ENCODE measurements around the gene NIPAL4. TPM values are rescaled to one million over a fixed set of nuclear protein-coding genes. Genes with fewer than 3 reads are reported as not detected.

Gene NIPAL4
- total RNA-seq, 1 experiment from 2014 or later = 0.86 TPM

- ChIA-PET POLR2A (no interaction called here), CTCF (no interaction called here)
- no TSS peak for BruUV-seq (replicated peaks)
- Histone ChIP-seq H3K27me3 (replicated peaks; ENCODE audit: control insufficient read depth, insufficient read depth, low read length) (no peaks in the 10 kb centered on the region), H3K4me3 (ENCODE audit: low read depth, low read length) (no peak overlapping the region), H3K9me3 (no peaks in the 10 kb centered on the region), H3K36me3 (ENCODE audit: control insufficient read depth, insufficient read depth, low read length) (no peaks in the 10 kb centered on the region; the same call in 1 of the 2 replicates), H3K4me1 (no peaks in the 10 kb centered on the region)
- no peaks in the 10 kb centered on the region for H3K4me1 Mint-ChIP-seq (ENCODE audit: low read depth, unreplicated experiment)
- H3K27me3 Mint-ChIP-seq (ENCODE audit: insufficient read depth, unreplicated experiment) = no peaks in the 10 kb centered on the region
- intact Hi-C loops (cut with micrococcal nuclease; ENCODE audit: unreplicated experiment) = no loop called here
- no peak overlapping the region for H3K27ac Mint-ChIP-seq (ENCODE audit: unreplicated experiment)
- H3K9me3 Mint-ChIP-seq (ENCODE audit: unreplicated experiment) = no peaks in the 10 kb centered on the region
- peaks cover 25% of the 10 kb centered on the region for H3K36me3 Mint-ChIP-seq (ENCODE audit: insufficient read depth, unreplicated experiment)
- no peak overlapping the region for H3K4me3 Mint-ChIP-seq (ENCODE audit: unreplicated experiment)
- DNase-seq = no peak
- TF ChIP-seq CTCF (IDR thresholded peaks at IDR 0.05; ENCODE audit: insufficient read depth in 1 of 2, low read depth in 1 of 2, low read length in 1 of 2, severe bottlenecking in 1 of 2, unreplicated experiment in 1 of 2) = no peak
Measured at GRCh38 chr5:157491471-157491995, 31.5 kb downstream of the NIPAL4 start.

GRCh38 chr5:157492886-157493285, 32.9 kb downstream of the NIPAL4 start:
- H3K36me3 ChIP-seq (ENCODE audit: control insufficient read depth, insufficient read depth, low read length) = no peaks in the 10 kb centered on the region; the same call in 1 of the 2 replicates
- no TSS peak for BruUV-seq (replicated peaks)
- POLR2A ChIA-PET = no interaction called here
- Mint-ChIP-seq H3K36me3 (ENCODE audit: insufficient read depth, unreplicated experiment) (peaks cover 25% of the 10 kb centered on the region), H3K4me1 (ENCODE audit: low read depth, unreplicated experiment) (no peaks in the 10 kb centered on the region), H3K27me3 (ENCODE audit: insufficient read depth, unreplicated experiment) (no peaks in the 10 kb centered on the region), H3K27ac (ENCODE audit: unreplicated experiment) (no peak overlapping the region), H3K4me3 (ENCODE audit: unreplicated experiment) (no peak overlapping the region), H3K9me3 (ENCODE audit: unreplicated experiment) (no peaks in the 10 kb centered on the region)
- CTCF ChIA-PET = no interaction called here
- H3K4me1 ChIP-seq = no peaks in the 10 kb centered on the region
- H3K9me3 ChIP-seq = no peaks in the 10 kb centered on the region
- no peak for DNase-seq
- intact Hi-C loops (cut with micrococcal nuclease; ENCODE audit: unreplicated experiment) = no loop called here
- TF ChIP-seq CTCF (IDR thresholded peaks at IDR 0.05; ENCODE audit: insufficient read depth in 1 of 2, low read depth in 1 of 2, low read length in 1 of 2, severe bottlenecking in 1 of 2, unreplicated experiment in 1 of 2) = no peak
- H3K27me3 ChIP-seq (replicated peaks; ENCODE audit: control insufficient read depth, insufficient read depth, low read length) = no peaks in the 10 kb centered on the region
- H3K4me3 ChIP-seq (ENCODE audit: low read depth, low read length) = no peak overlapping the region

DNA sequence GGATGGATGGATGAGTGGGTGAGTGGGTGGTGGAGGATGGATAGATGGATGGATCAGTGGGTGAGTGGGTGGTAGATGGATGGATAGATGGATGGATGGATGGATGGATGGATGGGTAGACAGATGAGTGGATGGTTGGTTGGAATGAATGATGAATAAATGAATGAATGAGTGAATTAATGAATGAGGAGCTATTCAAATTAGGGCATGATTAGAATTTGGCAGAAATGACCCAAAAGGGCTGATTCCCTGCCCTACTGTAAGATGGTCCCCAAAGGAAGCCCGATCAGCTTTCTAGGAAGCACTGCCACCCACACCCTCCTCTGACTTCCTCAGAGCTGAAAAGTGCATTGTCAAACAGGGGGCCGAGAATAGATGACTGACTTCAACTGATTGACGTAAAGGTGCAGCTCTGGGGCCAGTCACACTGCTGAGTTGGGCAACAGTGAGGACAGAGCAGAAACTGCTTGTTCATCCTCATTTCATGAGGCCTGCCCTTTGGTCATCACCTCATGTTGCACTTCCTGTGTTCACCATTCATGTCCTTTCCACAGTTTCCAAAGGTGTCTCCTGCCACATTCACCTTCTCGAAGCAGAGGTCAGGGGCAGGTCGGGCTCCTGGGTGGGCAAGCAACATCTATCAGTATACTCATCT, 34.3 kb downstream of the NIPAL4 start:
- intact Hi-C loops (cut with micrococcal nuclease; ENCODE audit: unreplicated experiment) = no loop called here
- no peaks in the 10 kb centered on the region for H3K4me1 ChIP-seq
- no peak for TF ChIP-seq CTCF (IDR thresholded peaks at IDR 0.05; ENCODE audit: insufficient read depth in 1 of 2, low read depth in 1 of 2, low read length in 1 of 2, severe bottlenecking in 1 of 2, unreplicated experiment in 1 of 2)
- CTCF ChIA-PET = no interaction called here
- Mint-ChIP-seq H3K4me1 (ENCODE audit: low read depth, unreplicated experiment) (no peaks in the 10 kb centered on the region), H3K4me3 (ENCODE audit: unreplicated experiment) (no peak overlapping the region), H3K27ac (ENCODE audit: unreplicated experiment) (no peak overlapping the region), H3K27me3 (ENCODE audit: insufficient read depth, unreplicated experiment) (no peaks in the 10 kb centered on the region), H3K9me3 (ENCODE audit: unreplicated experiment) (no peaks in the 10 kb centered on the region), H3K36me3 (ENCODE audit: insufficient read depth, unreplicated experiment) (peaks cover 26% of the 10 kb centered on the region)
- no peaks in the 10 kb centered on the region for H3K27me3 ChIP-seq (replicated peaks; ENCODE audit: control insufficient read depth, insufficient read depth, low read length)
- no TSS peak for BruUV-seq (replicated peaks)
- POLR2A ChIA-PET = no interaction called here
- H3K9me3 ChIP-seq = no peaks in the 10 kb centered on the region
- H3K4me3 ChIP-seq (ENCODE audit: low read depth, low read length) = no peak overlapping the region
- no peaks in the 10 kb centered on the region; the same call in 1 of the 2 replicates for H3K36me3 ChIP-seq (ENCODE audit: control insufficient read depth, insufficient read depth, low read length)
- DNase-seq = no peak
